SU-DHL-6 (cell line): ENCODE measurements around the gene HPRT1.

Source experiments
- H2AFZ ChIP-seq: fragments of 200-600 bp; sonication (generic); 2 replicates; pipeline ENCODE4 v1.6.1; 2014; ENCODE audit warnings: low read depth, mild to moderate bottlenecking, moderate library complexity, mixed read lengths, antibody characterized with exemption, low read length; ENCODE audit not compliant: severe bottlenecking
- H3F3A ChIP-seq: fragments of 200-600 bp; shearing (Covaris generic); 2 replicates; pipeline ENCODE4 v1.6.0; 2016; ENCODE audit warnings: antibody characterized with exemption, mild to moderate bottlenecking; ENCODE audit not compliant: insufficient read depth
- H3K27ac ChIP-seq: fragments of 200-600 bp; sonication (generic); 2 replicates; pipeline ENCODE4 v1.5.1; 2016; ENCODE audit warnings: low read depth, mild to moderate bottlenecking, low read length, moderate library complexity, mixed read lengths
- H3K27me3 ChIP-seq: fragments of 200-600 bp; sonication (generic), shearing (Covaris generic); 2 replicates; pipeline ENCODE4 v1.6.0; 2014; ENCODE audit warnings: mild to moderate bottlenecking, low read length
- H3K36me3 ChIP-seq: fragments of 200-600 bp; sonication (generic); 2 replicates; pipeline ENCODE4 v1.6.1; 2014; ENCODE audit warnings: mild to moderate bottlenecking, low read length, mixed read lengths
- H3K4me2 ChIP-seq: fragments of 300-600, 200-600 bp; shearing (Covaris generic), sonication (generic); 2 replicates; pipeline ENCODE4 v1.6.0; 2014; ENCODE audit warnings: low read length, low read depth, mild to moderate bottlenecking; ENCODE audit not compliant: poor library complexity, severe bottlenecking
- H3K4me3 ChIP-seq: fragments of 200-600 bp; sonication (generic); 2 replicates; pipeline ENCODE4 v1.5.1; 2014; ENCODE audit warnings: antibody characterized with exemption, low read length, mild to moderate bottlenecking, mixed read lengths; ENCODE audit not compliant: insufficient read depth, poor library complexity, severe bottlenecking
- H3K79me2 ChIP-seq: fragments of 200-600 bp; sonication (generic); 2 replicates; pipeline ENCODE4 v1.6.1; 2014; ENCODE audit warnings: mild to moderate bottlenecking, low read length, moderate library complexity; ENCODE audit not compliant: insufficient read depth
- H3K9ac ChIP-seq: fragments of 200-600 bp; sonication (generic); 2 replicates; pipeline ENCODE4 v1.7.0; 2014; ENCODE audit warnings: mild to moderate bottlenecking, low read length
- H3K9me2 ChIP-seq: fragments of 200-600 bp; sonication (generic); replicated peaks from 2 replicates; pipeline ENCODE4 v1.6.1; 2014; ENCODE audit warnings: low read length; ENCODE audit not compliant: insufficient read depth
- H3K9me3 ChIP-seq: fragments of 200-600 bp; sonication (generic); 2 replicates; pipeline ENCODE4 v1.6.1; 2014; ENCODE audit warnings: low read length, mixed read lengths; ENCODE audit not compliant: insufficient read depth
- H4K20me1 ChIP-seq: fragments of 200-600 bp; sonication (generic); 2 replicates; pipeline ENCODE4 v1.6.1; 2014; ENCODE audit warnings: low read depth, mild to moderate bottlenecking, antibody characterized with exemption, low read length, moderate library complexity, mixed read lengths
- EZH2phosphoT487 ChIP-seq: fragments of 200-600 bp; sonication (generic), shearing (Covaris generic); conservative IDR thresholded peaks from 2 replicates; pipeline ENCODE4 v1.6.1; 2018; ENCODE audit warnings: mild to moderate bottlenecking, antibody characterized with exemption, low read length, moderate library complexity, mixed read lengths
- TF ChIP-seq, protein P1 (sequence below): fragments of 200-600 bp; sonication (generic); IDR thresholded peaks from one replicate; pipeline ENCODE4 v1.5.1; 2017; ENCODE audit warnings: antibody characterized with exemption, mild to moderate bottlenecking, low read length, moderate library complexity; ENCODE audit not compliant: insufficient read depth, poor library complexity, severe bottlenecking

The HPRT1 gene

DNA sequence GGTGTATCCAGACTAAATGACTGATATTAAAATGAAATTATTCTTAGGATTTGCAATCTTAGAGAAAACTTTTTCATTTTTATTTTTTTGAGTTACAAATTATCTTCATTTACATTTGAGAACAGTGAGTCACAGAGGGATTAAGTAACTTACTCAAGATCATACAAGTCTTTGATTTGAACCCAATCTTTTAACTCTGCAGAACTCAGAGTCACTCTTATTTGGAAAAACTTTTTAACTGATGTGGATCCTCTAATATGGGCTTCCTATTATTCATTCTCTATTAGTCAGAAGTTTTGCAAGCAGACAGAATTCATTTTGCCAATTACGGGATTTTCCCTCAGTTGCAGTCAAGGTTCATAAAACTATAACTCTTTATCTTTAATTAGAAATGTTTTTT, 20.1 kb downstream of the HPRT1 start:
- H3K79me2 ChIP-seq, result no peaks in the 10 kb centered on the region
- H3K36me3 ChIP-seq, result peaks cover 4% of the 10 kb centered on the region; the same call in 1 of the 2 replicates
- no peak overlapping the region for H2AFZ ChIP-seq
- no peaks in the 10 kb centered on the region for H3K9me2 ChIP-seq
- no peak overlapping the region for H3K4me2 ChIP-seq
- no peak for TF ChIP-seq EZH2phosphoT487
- TF ChIP-seq, protein P1, sequence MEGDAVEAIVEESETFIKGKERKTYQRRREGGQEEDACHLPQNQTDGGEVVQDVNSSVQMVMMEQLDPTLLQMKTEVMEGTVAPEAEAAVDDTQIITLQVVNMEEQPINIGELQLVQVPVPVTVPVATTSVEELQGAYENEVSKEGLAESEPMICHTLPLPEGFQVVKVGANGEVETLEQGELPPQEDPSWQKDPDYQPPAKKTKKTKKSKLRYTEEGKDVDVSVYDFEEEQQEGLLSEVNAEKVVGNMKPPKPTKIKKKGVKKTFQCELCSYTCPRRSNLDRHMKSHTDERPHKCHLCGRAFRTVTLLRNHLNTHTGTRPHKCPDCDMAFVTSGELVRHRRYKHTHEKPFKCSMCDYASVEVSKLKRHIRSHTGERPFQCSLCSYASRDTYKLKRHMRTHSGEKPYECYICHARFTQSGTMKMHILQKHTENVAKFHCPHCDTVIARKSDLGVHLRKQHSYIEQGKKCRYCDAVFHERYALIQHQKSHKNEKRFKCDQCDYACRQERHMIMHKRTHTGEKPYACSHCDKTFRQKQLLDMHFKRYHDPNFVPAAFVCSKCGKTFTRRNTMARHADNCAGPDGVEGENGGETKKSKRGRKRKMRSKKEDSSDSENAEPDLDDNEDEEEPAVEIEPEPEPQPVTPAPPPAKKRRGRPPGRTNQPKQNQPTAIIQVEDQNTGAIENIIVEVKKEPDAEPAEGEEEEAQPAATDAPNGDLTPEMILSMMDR, result no peak
- no peaks in the 10 kb centered on the region for H3F3A ChIP-seq
- H3K27me3 ChIP-seq, result no peaks in the 10 kb centered on the region
- no peak overlapping the region for H3K9ac ChIP-seq
- H4K20me1 ChIP-seq, result no peaks in the 10 kb centered on the region
- H3K27ac ChIP-seq, result no peak overlapping the region
- H3K4me3 ChIP-seq, result no peak overlapping the region
- H3K9me3 ChIP-seq, result no peaks in the 10 kb centered on the region

DNA sequence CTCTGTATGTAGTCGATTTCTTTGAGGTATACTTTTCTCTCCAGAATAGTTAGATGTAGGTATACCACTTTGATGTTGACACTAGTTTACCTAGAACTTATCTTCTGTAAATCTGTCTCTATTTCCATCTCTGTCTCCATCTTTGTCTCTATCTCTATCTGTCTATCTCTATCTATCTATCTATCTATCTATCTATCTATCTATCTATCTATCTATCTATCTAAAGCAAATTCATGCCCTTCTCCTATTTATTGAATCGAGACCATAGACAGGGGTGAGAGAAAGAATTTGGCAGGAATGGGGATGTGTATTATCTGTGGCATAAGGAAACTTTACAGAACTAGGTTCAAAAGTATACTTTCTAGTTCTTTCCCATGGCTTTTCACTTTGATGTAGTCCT, 21.4 kb downstream of the HPRT1 start:
- Histone ChIP-seq H3K4me2 (no peak overlapping the region), H3K27me3 (no peaks in the 10 kb centered on the region), H3K9me3 (no peaks in the 10 kb centered on the region), H3F3A (no peaks in the 10 kb centered on the region), H4K20me1 (no peaks in the 10 kb centered on the region), H3K9ac (no peak overlapping the region), H3K79me2 (no peaks in the 10 kb centered on the region), H3K9me2 (no peaks in the 10 kb centered on the region), H3K4me3 (no peak overlapping the region), H3K27ac (no peak overlapping the region), H3K36me3 (peaks cover 4% of the 10 kb centered on the region; the same call in 1 of the 2 replicates), H2AFZ (no peak overlapping the region)
- TF ChIP-seq EZH2phosphoT487, result no peak
- TF ChIP-seq, protein P1, result no peak

DNA sequence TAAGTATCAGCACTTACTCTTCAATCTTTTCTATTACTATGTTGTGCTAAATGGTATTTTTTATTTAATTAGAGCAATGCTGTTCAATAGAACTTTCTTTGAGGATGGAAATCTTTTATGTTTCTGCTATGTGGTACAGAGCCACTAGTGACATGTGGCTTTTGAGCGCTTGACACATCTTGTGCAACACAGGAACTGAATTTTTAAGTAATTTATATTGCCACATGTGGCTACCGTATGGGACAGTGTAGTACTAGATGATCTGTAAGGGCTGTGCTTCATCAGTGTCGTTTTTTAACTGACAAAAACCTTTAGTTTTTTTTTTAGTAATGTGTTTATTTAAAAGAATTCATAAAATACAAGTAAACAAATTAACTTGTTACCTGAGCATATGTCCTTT, 22.4 kb downstream of the HPRT1 start:
- Histone ChIP-seq H3K36me3 (peaks cover 4% of the 10 kb centered on the region; the same call in 1 of the 2 replicates), H3K27ac (no peak overlapping the region), H3K79me2 (no peaks in the 10 kb centered on the region), H3K9me3 (no peaks in the 10 kb centered on the region), H3K9ac (no peak overlapping the region), H3K4me2 (no peak overlapping the region), H2AFZ (no peak overlapping the region), H3K9me2 (no peaks in the 10 kb centered on the region), H4K20me1 (no peaks in the 10 kb centered on the region), H3K4me3 (no peak overlapping the region), H3K27me3 (no peaks in the 10 kb centered on the region), H3F3A (no peaks in the 10 kb centered on the region)
- TF ChIP-seq, protein P1, result no peak
- TF ChIP-seq EZH2phosphoT487, result no peak
